ENCODE measurements around the gene PARD3. TPM values are rescaled to one million over a fixed set of nuclear protein-coding genes. Genes with fewer than 3 reads are reported as not detected.

Gene PARD3
- total and polyA plus RNA-seq, 5 donors, result 10.5 to 40.3 (median 27.8) TPM

DNA sequence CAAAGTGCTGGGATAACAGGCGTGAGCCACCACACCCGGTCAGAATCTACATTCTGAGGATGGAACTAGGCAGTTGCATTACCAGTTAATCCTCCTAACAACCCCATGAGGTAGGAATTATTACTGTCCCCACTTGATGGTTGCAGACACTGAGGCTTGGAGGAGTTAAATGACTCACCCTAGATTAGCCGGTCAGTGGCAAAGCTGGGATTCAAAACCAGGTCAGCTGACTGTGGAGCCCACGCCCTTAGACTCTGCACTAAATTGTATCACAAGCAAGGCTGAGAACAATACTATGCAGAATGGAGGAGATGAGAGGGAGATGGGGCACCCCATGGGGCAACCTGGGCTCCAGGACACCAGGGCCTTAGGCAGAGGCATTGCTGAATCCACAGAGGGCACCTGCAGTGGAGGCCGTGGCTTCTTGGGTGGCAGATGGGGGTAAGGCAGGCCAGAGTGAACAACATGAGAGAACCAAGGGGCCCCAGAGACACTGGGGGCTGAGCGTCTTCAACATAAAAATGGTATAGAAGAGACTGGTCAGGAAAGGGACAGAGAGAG, 723.4 kb downstream of the PARD3 start:
- WGBS, result 95% methylated on average over 6 of the region's 6 CpGs
- ATAC-seq, result no peak
- intact Hi-C loops (cut with DNase I), result no loop called here
- DNase-seq, result no peak
- no peaks in the 10 kb centered on the region for H3K9me3 ChIP-seq (ENCODE audit: control insufficient read depth, low read length)
- no peak overlapping the region for H3K27ac ChIP-seq (ENCODE audit: low read length)
- no peaks in the 10 kb centered on the region for H3K27me3 ChIP-seq (ENCODE audit: control insufficient read depth, insufficient read depth)
- no peaks in the 10 kb centered on the region for H3K4me1 ChIP-seq (ENCODE audit: control insufficient read depth, insufficient read depth, low read length)
- H3K4me3 ChIP-seq (ENCODE audit: low read length), result no peak overlapping the region

DNA sequence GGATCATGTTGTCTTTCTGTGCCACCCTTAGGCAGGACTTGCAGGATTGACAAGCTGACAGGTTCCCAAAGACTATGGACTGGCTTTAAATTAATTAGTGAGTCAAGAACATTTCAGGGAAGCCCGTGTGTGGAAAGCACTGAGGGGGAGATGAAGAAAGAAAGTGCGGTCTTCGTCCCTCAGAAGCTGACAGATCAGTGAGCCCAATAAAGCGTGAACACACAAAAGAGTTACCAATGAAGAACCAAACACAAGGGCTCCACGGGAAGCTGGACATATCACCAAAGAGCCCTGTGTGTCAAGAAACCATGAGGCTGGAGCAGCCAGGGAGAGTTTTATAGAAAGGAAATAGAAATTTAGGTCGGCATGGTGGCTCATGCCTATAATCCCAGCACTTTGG, 725.8 kb downstream of the PARD3 start:
- no peaks in the 10 kb centered on the region for H3K27me3 ChIP-seq (ENCODE audit: control insufficient read depth, insufficient read depth)
- 94% methylated on average over 6 of the region's 6 CpGs for WGBS
- intact Hi-C loops (cut with DNase I), result no loop called here
- no peaks in the 10 kb centered on the region for H3K4me1 ChIP-seq (ENCODE audit: control insufficient read depth, insufficient read depth, low read length)
- H3K27ac ChIP-seq (ENCODE audit: low read length), result no peak overlapping the region
- no peaks in the 10 kb centered on the region for H3K9me3 ChIP-seq (ENCODE audit: control insufficient read depth, low read length)
- ATAC-seq (no peak), DNase-seq (no peak)
- H3K4me3 ChIP-seq (ENCODE audit: low read length), result no peak overlapping the region

- H3K27me3 ChIP-seq (ENCODE audit: control insufficient read depth, insufficient read depth), result no peaks in the 10 kb centered on the region
- no peak overlapping the region for H3K4me3 ChIP-seq (ENCODE audit: low read length)
- 95% methylated on average over 9 of the region's 9 CpGs for WGBS
- H3K9me3 ChIP-seq (ENCODE audit: control insufficient read depth, low read length), result no peaks in the 10 kb centered on the region
- intact Hi-C loops (cut with DNase I), result no loop called here
- ATAC-seq, result no peak
- no peak for DNase-seq
- H3K4me1 ChIP-seq (ENCODE audit: control insufficient read depth, insufficient read depth, low read length), result no peaks in the 10 kb centered on the region
- H3K27ac ChIP-seq (ENCODE audit: low read length), result no peak overlapping the region
These were observed 726.8 kb downstream of the PARD3 start for GRCh38 chr10:34088208-34088794.

DNA sequence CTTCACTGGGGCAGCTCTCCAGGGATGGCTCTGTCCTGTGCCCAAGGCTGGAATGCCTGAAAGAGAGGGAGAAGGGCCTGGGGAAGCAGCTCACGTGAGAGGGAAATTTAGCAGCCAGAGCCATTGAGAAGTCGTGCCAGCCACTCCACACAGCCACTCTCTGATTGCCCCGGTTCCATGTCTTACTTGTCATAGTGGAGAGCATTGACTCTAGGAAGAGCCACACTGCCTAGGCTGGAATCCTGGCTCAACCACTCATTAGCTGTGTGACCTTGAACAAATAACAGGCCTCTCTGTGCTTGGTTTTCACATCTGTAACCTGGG, 728.0 kb downstream of the PARD3 start:
- H3K9me3 ChIP-seq (ENCODE audit: control insufficient read depth, low read length), result no peaks in the 10 kb centered on the region
- H3K27me3 ChIP-seq (ENCODE audit: control insufficient read depth, insufficient read depth), result no peaks in the 10 kb centered on the region
- no peak for DNase-seq
- WGBS, result 91% methylated on average over 3 of the region's 3 CpGs
- no peak for ATAC-seq
- H3K27ac ChIP-seq (ENCODE audit: low read length), result no peak overlapping the region
- no peaks in the 10 kb centered on the region for H3K4me1 ChIP-seq (ENCODE audit: control insufficient read depth, insufficient read depth, low read length)
- intact Hi-C loops (cut with DNase I), result no loop called here
- no peak overlapping the region for H3K4me3 ChIP-seq (ENCODE audit: low read length)

GRCh38 chr10:34083567-34083966, 731.5 kb downstream of the PARD3 start:
- no peak for ATAC-seq
- H3K4me1 ChIP-seq (ENCODE audit: control insufficient read depth, insufficient read depth, low read length), result no peaks in the 10 kb centered on the region
- 93% methylated on average over 2 of the region's 2 CpGs for WGBS
- DNase-seq, result no peak
- H3K27me3 ChIP-seq (ENCODE audit: control insufficient read depth, insufficient read depth), result no peaks in the 10 kb centered on the region
- H3K4me3 ChIP-seq (ENCODE audit: low read length), result no peak overlapping the region
- H3K27ac ChIP-seq (ENCODE audit: low read length), result no peak overlapping the region
- intact Hi-C loops (cut with DNase I), result no loop called here
- H3K9me3 ChIP-seq (ENCODE audit: control insufficient read depth, low read length), result no peaks in the 10 kb centered on the region

DNA sequence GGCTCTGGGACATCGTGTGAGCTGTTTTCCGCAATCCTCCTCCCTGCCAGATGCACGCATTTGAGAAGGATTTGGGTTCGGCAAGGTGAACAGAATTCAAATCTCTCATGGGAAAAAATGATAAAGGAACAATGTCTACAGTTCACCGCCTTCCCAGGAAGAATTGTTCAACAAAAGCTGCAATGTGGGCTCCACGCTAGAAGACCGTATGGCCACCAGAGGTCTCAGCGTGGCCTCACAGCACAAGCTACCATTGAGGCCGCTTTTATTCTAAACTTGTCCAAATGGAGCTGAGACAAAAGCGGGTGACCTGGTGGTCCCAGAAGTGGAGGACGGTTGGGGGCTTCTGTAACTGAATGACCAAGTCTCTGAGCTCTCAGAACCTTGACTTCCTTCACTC, 733.1 kb downstream of the PARD3 start:
- no peaks in the 10 kb centered on the region for H3K9me3 ChIP-seq (ENCODE audit: control insufficient read depth, low read length)
- DNase-seq, result no peak
- 95% methylated on average over 11 of the region's 11 CpGs for WGBS
- H3K27me3 ChIP-seq (ENCODE audit: control insufficient read depth, insufficient read depth), result no peaks in the 10 kb centered on the region
- no peaks in the 10 kb centered on the region for H3K4me1 ChIP-seq (ENCODE audit: control insufficient read depth, insufficient read depth, low read length)
- H3K27ac ChIP-seq (ENCODE audit: low read length), result no peak overlapping the region
- no peak overlapping the region for H3K4me3 ChIP-seq (ENCODE audit: low read length)
- intact Hi-C loops (cut with DNase I), result no loop called here
- no peak for ATAC-seq

DNA sequence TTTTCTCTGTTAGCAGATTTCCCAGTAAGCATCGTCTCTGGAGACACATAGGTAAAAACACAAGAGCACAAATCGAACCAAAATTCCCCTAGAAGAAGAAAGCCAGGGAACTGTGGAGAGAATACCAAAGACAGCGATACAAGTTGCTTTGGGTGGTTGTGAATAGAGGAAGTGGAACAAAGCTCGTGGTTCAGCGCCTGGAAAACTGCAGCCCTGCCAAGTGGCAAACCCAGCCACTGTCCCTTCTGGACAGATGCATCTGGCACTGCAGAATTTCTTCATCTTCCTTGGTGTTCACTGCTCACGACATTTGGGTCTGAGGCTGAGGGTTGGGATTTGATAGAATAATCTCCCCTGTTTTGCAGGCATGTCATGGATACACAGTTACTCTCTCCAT, 733.8 kb downstream of the PARD3 start:
- no peak overlapping the region for H3K27ac ChIP-seq (ENCODE audit: low read length)
- intact Hi-C loops (cut with DNase I), result no loop called here
- no peaks in the 10 kb centered on the region for H3K9me3 ChIP-seq (ENCODE audit: control insufficient read depth, low read length)
- DNase-seq (peak in 2 of 3 donors; percentile 62 to 67), ATAC-seq (no peak)
- 57% methylated on average over 6 of the region's 6 CpGs for WGBS
- H3K4me1 ChIP-seq (ENCODE audit: control insufficient read depth, insufficient read depth, low read length), result no peaks in the 10 kb centered on the region
- no peak overlapping the region for H3K4me3 ChIP-seq (ENCODE audit: low read length)
- H3K27me3 ChIP-seq (ENCODE audit: control insufficient read depth, insufficient read depth), result no peaks in the 10 kb centered on the region

DNA sequence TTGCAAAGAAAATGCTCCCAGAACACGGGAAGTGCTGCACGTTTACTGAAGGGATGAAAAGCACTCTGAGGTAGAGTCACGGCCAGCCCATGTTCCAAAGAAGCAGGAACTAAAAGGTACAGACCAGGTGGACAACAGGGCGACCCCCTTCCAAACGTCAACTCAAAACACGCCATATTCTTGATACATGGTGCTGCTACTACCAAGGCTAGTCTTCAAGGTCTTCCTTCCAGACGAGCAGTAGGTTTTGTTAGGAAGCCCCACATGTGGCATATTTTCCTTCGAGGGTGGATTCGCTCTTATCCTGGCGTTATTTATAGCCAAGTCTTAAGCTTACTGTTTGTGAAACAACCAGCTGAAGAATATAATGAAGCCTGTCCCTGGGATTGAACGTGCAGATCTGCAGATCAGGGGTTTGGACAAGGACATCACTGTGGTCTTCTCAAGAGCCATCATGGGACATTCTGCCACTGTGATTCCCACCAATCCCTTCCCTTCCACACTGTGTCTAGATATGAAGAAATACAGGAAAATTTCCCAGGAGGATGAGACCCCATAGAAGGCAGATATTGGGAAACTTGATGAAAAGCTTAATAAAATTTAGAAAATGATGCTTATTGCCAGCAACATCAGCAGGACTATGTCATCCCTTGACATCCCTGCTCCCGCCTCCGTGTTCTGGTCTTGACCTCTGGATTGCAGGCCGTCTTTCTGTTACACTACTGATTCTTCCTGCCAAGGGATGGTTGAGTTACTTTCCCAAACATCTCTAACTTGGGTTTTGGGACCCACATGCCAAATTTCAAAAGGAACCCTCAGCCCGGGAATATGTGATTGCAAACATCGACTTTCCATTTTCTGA, 734.4 kb downstream of the PARD3 start:
- peaks cover under 1% of the 10 kb centered on the region for H3K4me1 ChIP-seq (ENCODE audit: control insufficient read depth, insufficient read depth, low read length)
- H3K9me3 ChIP-seq (ENCODE audit: control insufficient read depth, low read length), result no peaks in the 10 kb centered on the region
- peak; percentile 39 to 56 for ATAC-seq
- H3K27me3 ChIP-seq (ENCODE audit: control insufficient read depth, insufficient read depth), result no peaks in the 10 kb centered on the region
- no peak overlapping the region for H3K27ac ChIP-seq (ENCODE audit: low read length)
- intact Hi-C loops (cut with DNase I), result no loop called here
- WGBS, result 73% methylated on average over 16 of the region's 16 CpGs
- DNase-seq, result peak; percentile 42 to 78 (median 67)
- no peak overlapping the region for H3K4me3 ChIP-seq (ENCODE audit: low read length)

DNA sequence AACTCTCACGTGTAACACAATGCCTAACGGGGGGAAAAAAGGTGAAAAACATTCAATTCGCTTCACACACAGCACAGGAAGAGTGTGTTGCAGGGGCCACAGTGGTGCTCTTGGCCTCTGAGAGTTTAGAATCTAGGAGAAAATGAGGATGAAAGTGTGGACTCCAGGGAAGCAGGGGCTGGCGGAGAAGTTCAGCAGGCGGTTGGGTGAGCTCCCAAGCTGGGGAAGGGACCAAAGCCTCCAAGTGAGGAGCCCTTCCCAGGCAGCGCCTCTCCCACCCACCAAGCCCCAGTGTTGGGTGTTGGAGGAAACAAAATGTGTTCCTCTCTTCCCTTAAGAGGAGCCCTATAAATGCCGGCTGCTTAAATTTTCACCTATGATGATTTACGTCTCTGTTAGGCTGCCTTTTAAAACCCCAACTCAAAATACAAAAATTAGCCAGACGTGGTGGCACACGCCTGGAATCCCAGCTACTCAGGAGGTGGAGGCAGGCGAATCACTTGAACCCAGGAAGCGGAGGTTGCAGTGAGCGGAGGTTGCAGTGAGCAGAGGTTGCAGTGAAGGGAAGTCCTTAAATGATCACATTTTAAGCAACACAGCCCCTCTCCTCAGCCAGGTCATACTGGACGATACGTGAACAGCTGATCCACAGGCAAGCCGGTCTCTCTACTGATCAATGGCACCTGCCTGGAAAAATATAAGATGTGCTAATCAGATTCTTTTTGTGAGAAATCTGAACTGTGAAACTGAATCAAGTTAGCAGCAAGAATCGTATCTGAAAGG, 735.2 kb downstream of the PARD3 start:
- intact Hi-C loops (cut with DNase I), result no loop called here
- H3K9me3 ChIP-seq (ENCODE audit: control insufficient read depth, low read length), result no peaks in the 10 kb centered on the region
- ATAC-seq (no peak), DNase-seq (no peak)
- no peaks in the 10 kb centered on the region for H3K27me3 ChIP-seq (ENCODE audit: control insufficient read depth, insufficient read depth)
- 95% methylated on average over 17 of the region's 17 CpGs for WGBS
- H3K27ac ChIP-seq (ENCODE audit: low read length), result no peak overlapping the region
- peaks cover 1% of the 10 kb centered on the region for H3K4me1 ChIP-seq (ENCODE audit: control insufficient read depth, insufficient read depth, low read length)
- H3K4me3 ChIP-seq (ENCODE audit: low read length), result no peak overlapping the region

DNA sequence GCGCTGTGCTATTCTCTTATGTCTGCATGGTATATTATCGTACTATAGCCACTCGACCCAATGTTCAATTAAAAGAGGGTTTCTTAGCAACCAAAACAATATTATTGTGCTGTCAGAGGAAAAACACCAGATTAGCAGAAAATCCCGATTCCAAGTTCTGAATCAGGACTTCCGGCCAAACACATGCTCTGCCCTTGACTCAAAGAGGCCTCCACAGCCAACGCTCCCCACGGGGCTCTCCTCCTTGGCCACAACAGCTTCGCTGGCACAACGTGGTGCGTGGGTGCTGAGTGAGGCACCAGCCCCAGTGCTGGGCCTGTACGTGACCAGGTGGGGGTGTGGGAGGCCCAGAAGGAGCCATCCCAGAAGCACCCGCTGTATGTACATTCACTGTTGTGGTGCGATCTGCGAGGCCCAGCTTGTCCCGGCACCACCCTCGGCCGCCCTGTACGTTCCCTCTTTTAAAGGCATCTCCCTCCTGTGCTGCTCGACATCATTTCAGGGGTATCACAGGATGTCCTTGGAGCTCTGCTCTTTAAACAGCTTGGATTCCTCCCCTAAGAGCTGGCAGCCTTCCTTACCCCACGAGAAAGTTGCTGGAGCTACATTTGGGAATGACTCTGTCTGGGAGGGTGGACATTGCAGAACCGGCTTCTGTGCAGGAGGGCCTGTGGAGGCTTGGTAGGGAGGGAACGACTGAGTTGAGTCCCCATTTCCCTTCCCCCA, 736.2 kb downstream of the PARD3 start:
- Histone ChIP-seq H3K27me3 (ENCODE audit: control insufficient read depth, insufficient read depth) (no peaks in the 10 kb centered on the region), H3K27ac (ENCODE audit: low read length) (peak overlapping the region; percentile 49), H3K4me1 (ENCODE audit: control insufficient read depth, insufficient read depth, low read length) (peaks cover 1% of the 10 kb centered on the region), H3K9me3 (ENCODE audit: control insufficient read depth, low read length) (no peaks in the 10 kb centered on the region), H3K4me3 (ENCODE audit: low read length) (no peak overlapping the region)
- peak; percentile 85 to 92 (median 90) for DNase-seq
- WGBS, result 46% methylated on average over 22 of the region's 22 CpGs
- ATAC-seq, result peak; percentile 85 to 91
- intact Hi-C loops (cut with DNase I), result no loop called here
